HG03196 (cell line): ENCODE data around the gene LAMA4.
A peak's percentile ranks its signal among the peaks of the same experiment; 100 is the strongest.

Source experiments
- ATAC-seq: cut with Tn5 transposase; IDR thresholded peaks from one replicate; pipeline ENCODE4 v1.9.1; 2021; ENCODE audit not compliant: unreplicated experiment

The LAMA4 gene

GRCh38 chr6:112100561-112100960 is 153.8 kb downstream of the LAMA4 start:
- ATAC-seq = no peak

GRCh38 chr6:112096901-112097300 is 157.5 kb downstream of the LAMA4 start:
- no peak for ATAC-seq

GRCh38 chr6:112087916-112088315 is 166.5 kb downstream of the LAMA4 start:
- no peak for ATAC-seq

- peak; percentile 98 for ATAC-seq
These were observed 167.0 kb downstream of the LAMA4 start, which contains the start of the genes FAM229B and TUBE1 for GRCh38 chr6:112087136-112087911. Gene FAM229B, plus strand, starts transcription at chr6:112087591. Its CDS starts 11,693 bp downstream, at chr6:112099284. Gene TUBE1, minus strand, starts transcription at chr6:112087482. Its CDS starts 48 bp downstream, at chr6:112087434.

- peak; percentile 17 for ATAC-seq
These were observed 167.6 kb downstream of the LAMA4 start for GRCh38 chr6:112086744-112087135.

GRCh38 chr6:112085286-112086065 is 168.9 kb downstream of the LAMA4 start:
- no peak for ATAC-seq

- no peak for ATAC-seq
These were observed 172.8 kb downstream of the LAMA4 start for GRCh38 chr6:112081569-112081968.

- ATAC-seq = no peak
These were observed 187.8 kb downstream of the LAMA4 start for GRCh38 chr6:112066606-112067005.

- ATAC-seq = no peak
These were observed 188.9 kb downstream of the LAMA4 start for GRCh38 chr6:112065426-112065986.

GRCh38 chr6:112062966-112063365 is 191.4 kb downstream of the LAMA4 start:
- ATAC-seq = no peak

- ATAC-seq = no peak
These were observed 192.8 kb downstream of the LAMA4 start for GRCh38 chr6:112061605-112062004.
